HL-60/S4 treated with retinoic acid at 250 ng/mL for 4 days and 3 days (cell line): ENCODE data around the gene ADGRV1.
"Not testable (repeated sequence)": the region's sequence is repeated elsewhere in the genome, so short reads cannot be mapped to it uniquely, and the experiment has no call there.

Source experiments
- in situ Hi-C: fragments of 300-500 bp; cut with MboI; formaldehyde crosslinking; loops from 2 replicates; pipeline ENCODE4 v1.7.0; 2022; ENCODE audit warnings: low sequenced_read_pairs

The ADGRV1 gene

GRCh38 chr5:90934738-90935137 lies 376.1 kb downstream of the ADGRV1 start:
- in situ Hi-C loops: no loop called here

DNA sequence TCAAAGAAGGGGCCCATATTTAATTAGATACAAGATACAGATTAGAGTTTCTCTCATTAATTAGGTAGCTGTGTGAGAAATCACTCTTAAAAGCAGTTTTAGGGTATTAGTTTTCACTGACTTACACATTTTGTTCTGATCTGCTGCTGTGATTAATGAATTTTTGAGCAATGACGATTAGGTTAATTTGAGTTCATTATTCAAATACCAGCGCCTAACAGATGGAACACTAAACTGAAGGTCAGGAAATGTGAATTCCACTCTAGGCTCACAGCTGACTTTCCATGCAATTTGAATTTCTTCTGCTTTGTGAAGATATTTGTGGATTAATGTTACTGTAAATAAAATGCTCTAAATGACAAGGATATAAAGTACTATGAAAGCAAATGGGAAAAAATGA lies 380.6 kb downstream of the ADGRV1 start:
- in situ Hi-C loops: no loop called here

DNA sequence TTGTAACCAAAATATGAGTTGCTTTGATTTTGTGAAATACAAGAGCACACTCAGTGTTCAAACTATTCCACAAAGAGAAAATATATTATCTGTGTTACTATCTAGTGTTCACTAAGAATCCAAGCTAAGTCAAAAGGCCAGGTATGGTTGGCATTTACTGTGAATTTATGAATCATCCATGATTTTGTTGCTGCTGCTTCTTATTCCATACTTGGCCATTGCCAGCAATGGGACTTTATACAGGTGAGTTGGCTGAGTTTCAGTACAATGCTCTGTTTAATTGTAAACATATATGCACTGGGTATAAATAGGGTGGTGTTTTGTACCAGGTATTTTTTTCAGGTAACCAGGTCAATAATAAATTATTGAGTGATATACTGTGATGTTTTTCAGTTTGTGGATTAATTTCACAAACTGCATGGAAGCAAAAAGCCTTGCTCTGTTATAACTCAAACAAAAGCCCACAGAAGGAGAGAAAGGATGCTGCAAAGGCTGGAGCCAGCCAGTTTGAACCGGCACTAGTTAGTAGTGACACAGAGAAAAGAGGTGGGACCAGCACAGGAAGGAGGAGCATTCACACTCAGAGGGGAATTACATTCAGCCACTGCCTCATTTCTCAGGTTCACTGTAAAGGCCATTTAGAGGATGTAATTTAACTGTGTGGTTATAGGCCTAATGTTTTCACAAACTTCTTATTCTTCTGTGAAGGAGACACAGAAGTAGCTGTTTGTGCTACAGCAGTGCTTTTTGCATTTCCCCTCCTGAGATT lies 381.8 kb downstream of the ADGRV1 start:
- in situ Hi-C loops: no loop called here

GRCh38 chr5:90941002-90941720 lies 382.6 kb downstream of the ADGRV1 start:
- in situ Hi-C loops: no loop called here

GRCh38 chr5:90944116-90944515 lies 385.5 kb downstream of the ADGRV1 start:
- in situ Hi-C loops: no loop called here

- in situ Hi-C loops: no loop called here
Measured at GRCh38 chr5:90947667-90948066, 389.1 kb downstream of the ADGRV1 start.

DNA sequence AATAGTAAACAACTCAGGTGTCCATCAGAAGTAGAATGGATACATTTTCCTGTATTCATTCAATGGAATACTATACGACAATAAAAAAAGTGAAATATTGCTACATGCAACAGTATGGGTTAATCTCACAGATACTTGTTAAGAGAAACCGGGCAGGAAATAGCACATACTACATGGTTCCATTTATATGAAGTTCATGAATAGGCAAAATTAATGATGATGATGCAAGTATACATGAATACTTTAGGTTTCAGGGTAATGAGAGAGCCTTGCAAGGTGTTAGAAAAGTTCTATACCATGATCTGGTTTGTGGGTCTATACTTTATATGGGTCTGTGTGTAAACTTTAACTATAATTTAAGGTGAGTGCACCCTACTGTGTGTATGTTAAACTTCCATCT lies 390.4 kb downstream of the ADGRV1 start:
- in situ Hi-C loops: no loop called here

- in situ Hi-C loops: no loop called here
Measured at GRCh38 chr5:90949469-90950358, 391.1 kb downstream of the ADGRV1 start.

- in situ Hi-C loops: no loop called here
Measured at GRCh38 chr5:90955001-90955635, 396.5 kb downstream of the ADGRV1 start.

DNA sequence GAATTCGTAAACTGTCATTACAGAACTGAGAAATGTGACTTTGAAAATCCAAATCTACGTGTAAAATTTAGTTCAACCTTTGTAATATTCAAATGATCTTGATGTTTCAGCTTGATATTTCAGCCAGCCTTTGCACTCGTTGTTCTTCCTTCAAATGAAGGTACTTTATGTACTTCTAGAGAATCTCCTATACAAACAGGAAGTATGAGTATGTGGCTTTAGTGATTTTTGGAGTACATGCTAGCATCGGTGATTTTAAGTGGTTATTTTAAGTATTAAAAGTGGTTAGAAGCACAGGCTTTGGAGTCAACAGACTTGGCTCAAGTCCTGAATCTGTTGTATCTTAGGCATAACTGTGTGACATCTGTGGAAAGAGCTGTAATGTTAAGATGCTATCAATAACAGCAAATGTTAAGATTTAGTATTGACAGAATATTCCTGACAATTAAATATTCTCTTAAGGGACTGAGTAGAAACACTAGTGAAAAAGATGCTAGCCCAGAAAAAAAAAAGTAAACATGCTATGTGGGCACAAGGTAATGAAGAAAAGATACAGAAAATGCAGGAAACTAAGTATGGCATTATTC lies 398.0 kb downstream of the ADGRV1 start:
- in situ Hi-C loops: no loop called here

DNA sequence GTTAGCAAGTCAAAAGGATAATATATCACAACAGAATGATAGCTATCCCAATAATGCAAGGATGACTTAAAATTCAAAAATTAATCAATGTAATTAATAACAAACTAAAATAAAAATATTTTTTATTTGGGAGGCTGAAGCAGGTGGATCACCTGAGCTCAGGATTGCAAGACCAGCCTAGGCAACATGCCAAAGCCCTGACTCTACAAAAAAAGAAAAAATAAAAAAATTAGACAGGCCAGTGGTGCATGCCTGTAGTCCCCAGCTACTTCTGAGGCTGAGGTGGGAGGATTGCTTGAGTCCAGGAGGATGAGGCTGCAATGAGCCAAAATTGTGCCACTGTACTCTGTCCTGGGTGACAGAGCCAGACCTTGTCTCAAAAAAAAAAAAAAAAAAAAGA lies 399.3 kb downstream of the ADGRV1 start:
- in situ Hi-C loops: no loop called here

DNA sequence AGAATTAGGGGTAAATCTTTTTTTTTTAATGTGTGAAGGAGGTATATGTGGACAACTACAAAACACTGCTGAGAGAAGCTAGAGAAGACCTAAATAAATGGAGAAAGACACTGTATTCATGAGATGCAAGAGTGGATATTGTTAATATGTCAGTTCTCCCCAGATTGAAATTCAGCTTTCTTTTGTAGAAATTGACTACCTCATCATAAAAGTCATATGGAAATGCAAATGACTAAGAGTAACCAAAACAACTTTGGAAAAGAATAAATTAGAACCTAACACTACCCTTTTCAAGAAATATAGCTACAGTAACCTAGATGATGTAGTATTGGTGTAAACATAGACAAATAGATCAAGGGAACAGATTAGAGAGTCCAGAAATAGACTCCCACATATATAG lies 400.7 kb downstream of the ADGRV1 start:
- in situ Hi-C loops: no loop called here

GRCh38 chr5:90962481-90962880 lies 403.9 kb downstream of the ADGRV1 start:
- in situ Hi-C loops: no loop called here

DNA sequence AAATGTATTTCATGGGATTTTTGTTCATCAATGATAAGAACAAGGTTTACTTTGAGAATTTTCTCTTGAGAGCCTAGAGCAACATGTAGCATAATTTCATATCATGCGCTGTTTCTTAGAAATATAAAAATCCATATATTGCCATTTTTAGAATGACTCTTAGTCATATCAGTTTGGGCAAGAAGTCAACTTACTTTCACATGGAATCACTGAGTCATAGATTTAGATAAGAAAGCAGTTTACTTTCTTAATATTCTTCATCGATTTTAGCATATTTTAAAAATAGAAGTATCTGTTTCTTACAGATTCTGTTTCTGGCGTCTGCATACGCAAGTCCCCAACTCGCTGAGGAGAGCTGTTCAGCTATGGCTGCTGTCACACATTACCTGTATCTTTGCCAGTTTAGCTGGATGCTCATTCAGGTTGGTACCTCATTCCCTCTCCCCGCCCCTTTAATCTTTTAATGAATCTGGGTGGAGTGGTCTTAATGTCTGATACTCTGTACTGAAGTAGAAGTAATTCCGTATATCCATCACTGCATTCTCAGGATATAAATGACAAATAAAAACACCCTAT lies 406.6 kb downstream of the ADGRV1 start:
- in situ Hi-C loops: no loop called here

DNA sequence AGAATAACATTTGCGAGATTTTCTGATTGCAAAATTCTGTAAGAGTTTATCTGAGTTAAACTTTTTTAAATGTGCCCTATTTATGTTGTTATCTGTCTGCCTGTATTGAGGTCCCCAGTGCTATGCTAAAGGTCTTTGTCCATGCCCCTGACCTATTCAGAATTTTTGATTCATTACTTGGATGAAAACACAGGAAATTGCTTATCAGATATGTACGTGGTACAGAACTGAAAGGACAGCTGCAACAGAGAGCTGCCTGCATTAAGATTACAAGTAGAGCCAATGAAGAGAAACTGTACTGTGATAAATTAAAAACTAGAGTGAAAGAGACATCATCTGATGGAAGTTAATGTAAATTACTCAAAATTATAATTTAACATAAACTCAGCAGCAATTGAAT lies 408.8 kb downstream of the ADGRV1 start:
- in situ Hi-C loops: no loop called here

DNA sequence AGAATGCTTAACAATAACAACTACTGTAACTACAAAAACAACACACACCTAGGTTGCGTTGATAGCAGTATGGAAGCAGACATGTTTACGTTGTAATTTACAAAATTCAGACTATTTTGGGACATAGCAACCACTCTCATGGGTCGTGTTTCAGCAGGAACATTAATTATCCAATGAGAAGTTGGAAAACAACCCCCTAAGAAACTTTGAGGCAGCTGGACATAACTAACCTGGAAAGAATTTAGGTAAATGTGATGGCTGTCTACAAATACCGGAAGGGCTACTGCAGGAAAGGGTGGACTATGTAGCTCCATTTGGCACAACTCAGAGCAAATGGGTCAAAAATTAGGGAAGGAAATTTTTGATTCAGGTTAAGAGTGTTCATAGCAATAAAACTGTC lies 409.3 kb downstream of the ADGRV1 start:
- in situ Hi-C loops: no loop called here

- in situ Hi-C loops: no loop called here
Measured at GRCh38 chr5:90968319-90968718, 409.7 kb downstream of the ADGRV1 start.

DNA sequence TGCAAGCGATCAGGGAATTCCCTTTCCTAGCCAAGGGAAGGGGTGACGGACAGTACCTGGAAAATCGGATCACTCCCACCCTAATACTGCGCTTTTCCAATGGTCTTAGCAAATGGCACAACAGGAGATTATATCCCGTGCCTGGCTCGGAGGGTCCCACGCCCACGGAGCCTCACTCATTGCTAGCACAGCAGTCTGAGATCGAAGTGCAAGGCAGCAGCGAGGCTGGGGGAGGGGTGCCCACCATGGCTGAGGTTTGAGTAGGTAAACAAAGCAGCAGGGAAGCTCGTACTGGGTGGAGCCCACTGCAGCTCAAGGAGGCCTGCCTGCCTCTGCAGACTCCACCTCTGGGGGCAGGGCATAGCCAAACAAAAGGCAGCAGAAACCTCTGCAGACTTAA lies 411.3 kb downstream of the ADGRV1 start:
- in situ Hi-C loops: not testable (repeated sequence)

DNA sequence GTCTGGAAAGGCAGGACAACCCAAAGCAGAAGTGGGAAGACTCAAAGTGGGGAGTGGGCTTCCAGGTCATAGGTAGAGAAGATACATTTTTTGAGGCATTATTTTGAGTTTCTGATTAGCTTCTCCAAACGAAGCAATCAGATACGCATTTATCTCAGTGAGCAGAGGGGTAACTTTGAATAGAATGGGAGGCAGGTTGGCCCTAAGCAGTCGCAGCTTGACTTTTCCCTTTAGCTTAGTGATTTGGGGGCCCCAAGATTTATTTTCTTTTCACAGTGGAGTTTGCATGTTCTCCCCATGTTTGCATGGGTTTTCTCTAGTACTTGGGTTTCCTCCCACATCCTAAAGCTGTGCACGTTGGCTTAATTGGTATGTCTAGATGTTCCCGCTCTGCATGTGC lies 422.6 kb downstream of the ADGRV1 start:
- in situ Hi-C loops: no loop called here

DNA sequence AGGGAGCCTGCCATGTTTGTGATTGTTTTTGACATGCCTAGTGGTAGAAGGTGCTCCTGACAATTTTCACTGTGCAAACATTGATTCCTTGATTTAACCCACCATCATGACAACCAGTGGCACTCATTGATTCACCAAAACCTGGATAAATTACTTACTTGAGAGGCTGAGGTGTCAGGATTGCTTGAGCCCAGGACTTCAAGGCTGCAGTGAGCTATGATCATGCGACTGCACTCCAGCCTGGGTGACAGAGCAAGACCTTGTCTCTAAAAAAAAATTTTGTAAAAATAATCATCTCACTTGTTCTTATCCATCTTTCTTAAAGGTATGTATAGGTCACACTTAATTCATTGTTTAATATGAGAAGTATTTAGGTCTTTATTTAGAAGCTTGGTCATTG lies 423.2 kb downstream of the ADGRV1 start:
- in situ Hi-C loops: no loop called here
